ENCODE data around the gene TCF7L1. TPM values are rescaled to one million over a fixed set of nuclear protein-coding genes. Genes with fewer than 3 reads are reported as not detected.
"Not testable (repeated sequence)": the region's sequence is repeated elsewhere in the genome, so short reads cannot be mapped to it uniquely, and the experiment has no call there.

TCF7L1 gene
- total RNA-seq, 1 donor from 2014 or later = 4.5 TPM

GRCh38 chr2:85184231-85184630, 51.0 kb downstream of the TCF7L1 start:
- no peak for ATAC-seq

GRCh38 chr2:85184990-85185389, 51.8 kb downstream of the TCF7L1 start:
- no peak for ATAC-seq

- ATAC-seq = no peak
These were observed 52.3 kb downstream of the TCF7L1 start for GRCh38 chr2:85185431-85185940.

GRCh38 chr2:85187069-85187468, 53.9 kb downstream of the TCF7L1 start:
- no peak for ATAC-seq

- no peak for ATAC-seq
These were observed 55.7 kb downstream of the TCF7L1 start for GRCh38 chr2:85188852-85189251.

GRCh38 chr2:85189606-85190270, 56.5 kb downstream of the TCF7L1 start:
- ATAC-seq = no peak

- no peak for ATAC-seq
These were observed 58.0 kb downstream of the TCF7L1 start for GRCh38 chr2:85191157-85191556.

GRCh38 chr2:85194780-85195480, 61.7 kb downstream of the TCF7L1 start:
- ATAC-seq = no peak

GRCh38 chr2:85195956-85196355, 62.8 kb downstream of the TCF7L1 start:
- ATAC-seq = no peak

- no peak for ATAC-seq
These were observed 66.5 kb downstream of the TCF7L1 start for GRCh38 chr2:85199698-85200097.

GRCh38 chr2:85209887-85210286, 76.7 kb downstream of the TCF7L1 start:
- no peak for ATAC-seq

GRCh38 chr2:85210511-85210910, 77.3 kb downstream of the TCF7L1 start:
- ATAC-seq = no peak

- not testable (repeated sequence) for ATAC-seq
These were observed 78.4 kb downstream of the TCF7L1 start for GRCh38 chr2:85211606-85212005.

- ATAC-seq = no peak
These were observed 79.6 kb downstream of the TCF7L1 start for GRCh38 chr2:85212841-85213240.

- ATAC-seq = no peak
These were observed 80.2 kb downstream of the TCF7L1 start for GRCh38 chr2:85213404-85213803.

- ATAC-seq = no peak
These were observed 80.8 kb downstream of the TCF7L1 start for GRCh38 chr2:85213901-85214512.

GRCh38 chr2:85215081-85215447, 81.9 kb downstream of the TCF7L1 start:
- no peak for ATAC-seq

GRCh38 chr2:85215448-85216401, 82.5 kb downstream of the TCF7L1 start:
- no peak for ATAC-seq

- ATAC-seq = no peak
These were observed 83.7 kb downstream of the TCF7L1 start for GRCh38 chr2:85216927-85217326.

GRCh38 chr2:85221067-85221691, 88.0 kb downstream of the TCF7L1 start:
- no peak for ATAC-seq

- peak; percentile 44 for ATAC-seq
These were observed 89.6 kb downstream of the TCF7L1 start for GRCh38 chr2:85222792-85223191.

GRCh38 chr2:85226783-85227182, 93.6 kb downstream of the TCF7L1 start:
- ATAC-seq = no peak
